Vagina (tissue), 2 donors: Measurements from ENCODE around the gene ZNF205.

ENCODE experiments used
- CTCF ChIP-seq, 3 experiments: fragments of 450-650 bp in 2 of 3; fragments of 200-600 bp in 1 of 3; sonication (generic) in 1 of 3; IDR thresholded peaks; one replicate each; pipeline ENCODE4 v1.5.1; 2017 to 2019; ENCODE audit warnings: antibody characterized with exemption in 3 of 3, mild to moderate bottlenecking in 2 of 3, moderate library complexity in 2 of 3
- POLR2AphosphoS5 ChIP-seq, 2 donors: sonication (generic); formaldehyde crosslinking; IDR thresholded peaks; one replicate each; pipeline ENCODE4 v1.9.0; 2017; ENCODE audit warnings: antibody characterized with exemption in 2 of 2, mild to moderate bottlenecking in 2 of 2, low read depth in 1 of 2; ENCODE audit not compliant: insufficient read depth in 1 of 2

- no peak for TF ChIP-seq CTCF (IDR thresholded peaks at IDR 0.05)
- no peak for TF ChIP-seq POLR2AphosphoS5 (IDR thresholded peaks at IDR 0.05; ENCODE audit: insufficient read depth in 1 of 2, low read depth in 1 of 2)
Observed at GRCh38 chr16:3142770-3143169, 30.4 kb downstream of the ZNF205 start.
